NCI-H2171 treated with DMSO at 0.1 percent for 48 hours (cell line): ENCODE results near the gene HERC3.
A peak's percentile ranks its signal among the peaks of the same experiment; 100 is the strongest.

Experiments
- DNase-seq: peaks from one replicate; lab custom pipeline; 2025; lab: John Stamatoyannopoulos, UW

HERC3 gene

DNA sequence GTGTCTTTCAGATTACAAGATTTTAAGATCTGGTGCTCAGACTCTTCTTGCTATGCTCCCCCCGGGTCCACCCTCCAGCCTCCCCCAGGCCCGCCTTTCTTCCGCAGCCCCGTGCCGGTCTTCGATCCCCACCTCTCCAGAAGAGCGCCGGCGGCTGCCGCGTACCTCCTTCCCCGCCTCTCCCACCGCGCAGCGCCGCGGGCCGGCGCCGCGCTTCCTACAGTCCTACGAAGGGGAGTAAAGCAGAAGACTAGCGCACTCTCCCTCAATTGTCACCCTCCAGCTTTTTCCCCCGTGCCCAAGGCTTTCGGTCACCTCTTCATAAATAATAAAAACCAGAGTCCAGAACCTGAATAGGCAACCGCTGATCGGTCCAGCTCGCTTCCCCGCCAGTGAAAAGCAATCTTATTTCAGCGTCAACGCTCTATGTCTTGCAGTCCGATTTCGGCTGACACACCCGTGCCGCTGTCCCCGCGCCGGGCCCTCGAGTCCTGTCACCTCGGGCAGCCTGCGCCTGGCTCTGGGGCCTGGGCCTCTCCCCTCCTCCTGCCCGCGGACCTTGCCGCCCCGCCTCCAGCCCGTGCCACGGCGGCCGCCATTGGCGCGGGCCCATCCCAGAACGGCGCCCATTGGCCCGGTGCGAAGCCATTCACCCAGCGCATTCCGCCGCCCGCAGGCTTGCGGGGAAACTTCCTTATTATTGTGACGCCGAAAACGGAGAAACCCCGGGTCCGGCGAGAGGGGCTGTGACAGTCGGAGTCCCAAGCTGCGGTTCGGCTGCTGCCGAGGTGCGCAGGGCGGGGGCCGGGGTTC is at the start of gene HERC3:
TSS of gene HERC3 (plus strand) at position 694 of the 813 bp plus-strand sequence. CDS start 13,344 bp downstream, outside the sequence.
- peak; percentile 48 for DNase-seq

DNA sequence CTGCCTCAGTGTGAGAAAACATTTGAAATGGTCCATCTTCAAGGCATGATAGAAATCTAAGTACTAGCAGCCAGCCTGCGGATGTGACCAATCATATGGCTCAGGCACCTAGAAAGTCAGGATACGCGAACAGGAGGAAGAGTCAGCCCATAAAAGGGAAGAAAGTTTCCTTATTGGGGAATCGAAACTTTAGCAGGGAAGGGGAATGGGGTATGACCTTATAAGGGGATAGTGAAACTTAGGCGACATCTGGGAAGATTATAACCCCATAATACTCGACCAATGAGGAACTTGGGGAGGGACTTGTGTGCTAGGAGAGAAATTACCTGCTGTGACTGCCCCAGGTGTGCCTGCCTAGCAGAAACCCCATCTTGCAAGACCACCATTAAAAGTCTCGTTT is 42.5 kb upstream of the HERC3 start:
- no peak for DNase-seq

DNA sequence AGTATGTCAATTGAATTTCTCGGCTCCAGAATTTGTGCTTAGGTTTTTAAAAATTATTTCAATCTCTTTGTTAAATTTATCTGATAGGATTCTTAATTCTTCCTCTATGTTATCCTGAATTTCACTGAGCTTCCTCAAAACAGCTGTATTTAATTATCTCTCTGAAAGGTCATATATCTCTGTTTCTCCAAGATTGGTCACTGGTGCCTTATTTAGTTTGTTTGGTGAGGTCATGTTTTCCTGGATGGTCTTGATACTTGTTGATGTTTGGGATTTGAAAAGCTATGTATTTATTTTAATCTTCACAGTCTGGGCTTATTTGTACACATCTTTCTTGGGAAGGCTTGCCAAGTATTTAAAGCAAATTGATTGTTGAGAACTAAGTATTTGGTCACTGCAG is 24.7 kb upstream of the HERC3 start:
- DNase-seq = no peak

DNA sequence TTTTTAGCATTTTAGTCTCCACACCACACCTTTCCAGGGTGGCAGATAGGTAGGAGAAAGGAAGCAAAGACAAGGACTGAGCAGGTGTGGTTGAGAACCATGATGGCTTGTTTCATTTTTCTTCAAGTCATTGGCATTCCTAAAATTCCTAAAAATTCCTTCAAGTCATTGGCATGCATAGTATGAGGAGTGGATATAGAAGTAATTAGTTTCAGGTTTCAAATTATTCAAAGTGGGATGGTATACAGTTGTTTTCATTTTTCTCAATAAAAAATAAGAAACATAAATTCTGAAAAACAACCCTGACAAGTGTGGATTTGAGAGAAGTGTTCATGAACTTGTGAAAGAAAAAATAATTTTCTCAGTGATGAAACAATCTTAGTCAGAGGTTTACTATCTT is 22.3 kb upstream of the HERC3 start:
- no peak for DNase-seq

DNA sequence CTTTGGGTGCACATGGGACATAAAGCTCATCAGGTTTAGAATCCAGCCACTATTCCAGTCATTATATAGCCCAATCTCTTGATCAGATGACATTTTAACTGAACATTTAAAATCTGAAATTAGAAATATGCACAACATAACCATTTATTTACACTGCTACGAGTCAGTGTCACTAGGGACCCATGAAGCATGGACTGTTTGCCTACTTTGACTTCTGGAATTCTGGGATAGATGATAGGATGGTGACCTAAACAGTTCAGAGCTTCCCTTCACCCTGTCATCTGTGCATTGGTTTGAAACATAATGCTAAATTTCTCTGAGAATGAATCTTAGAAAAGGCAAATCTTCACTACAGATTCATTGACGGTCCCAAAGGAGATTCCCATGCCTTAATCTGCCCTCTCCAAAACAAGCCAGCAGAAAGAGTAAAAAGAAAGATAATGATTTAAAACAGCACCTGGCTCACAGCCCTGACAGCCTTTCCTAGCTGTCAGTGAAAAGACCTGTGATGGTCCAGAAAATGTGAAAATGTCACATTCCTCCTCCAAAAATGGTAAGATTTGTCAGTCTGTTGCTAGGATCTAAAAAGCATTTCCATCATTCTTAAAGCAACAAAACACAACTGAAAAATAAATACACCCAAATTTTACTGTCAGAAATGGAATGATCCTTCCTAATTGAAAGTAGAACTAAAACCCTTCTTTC is 18.9 kb upstream of the HERC3 start:
- no peak for DNase-seq

DNA sequence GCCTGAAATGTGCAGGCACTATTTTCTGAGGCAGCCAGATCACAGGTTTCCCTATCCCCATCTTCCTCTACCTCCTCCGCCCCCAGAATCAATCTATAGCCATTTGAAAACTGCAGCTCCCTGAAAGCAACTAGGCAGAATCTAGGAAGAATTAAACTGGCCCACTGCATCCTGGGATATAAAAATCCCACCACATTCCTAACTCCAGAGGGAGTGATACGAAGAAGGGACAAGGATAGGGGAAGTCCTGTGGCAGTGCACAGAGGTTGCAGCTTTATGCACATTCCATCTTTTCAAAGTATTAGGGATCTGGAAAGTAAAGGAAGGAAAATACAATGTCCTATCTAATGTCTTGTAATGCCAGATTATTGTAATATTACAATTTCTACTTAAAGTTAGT is 18.3 kb upstream of the HERC3 start:
- no peak for DNase-seq

DNA sequence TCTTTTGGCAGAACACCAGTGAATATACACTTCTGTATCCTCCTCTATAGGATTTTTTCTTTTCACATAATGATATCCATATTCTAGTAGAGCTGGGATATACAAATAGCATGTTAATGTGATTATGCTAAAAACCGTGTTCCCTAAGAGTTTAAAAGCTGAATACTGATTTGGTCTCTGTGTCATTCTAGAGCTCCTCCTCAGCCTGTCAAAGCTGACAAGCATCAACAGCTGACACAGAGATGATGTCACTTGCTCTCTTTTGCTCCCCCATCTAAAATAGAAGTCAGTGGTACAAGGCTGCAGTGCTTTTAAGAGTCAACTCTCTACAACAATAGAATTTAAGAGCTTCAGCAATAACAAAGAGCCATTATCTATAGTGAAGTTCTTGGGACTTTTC is 17.1 kb upstream of the HERC3 start:
- DNase-seq = no peak

DNA sequence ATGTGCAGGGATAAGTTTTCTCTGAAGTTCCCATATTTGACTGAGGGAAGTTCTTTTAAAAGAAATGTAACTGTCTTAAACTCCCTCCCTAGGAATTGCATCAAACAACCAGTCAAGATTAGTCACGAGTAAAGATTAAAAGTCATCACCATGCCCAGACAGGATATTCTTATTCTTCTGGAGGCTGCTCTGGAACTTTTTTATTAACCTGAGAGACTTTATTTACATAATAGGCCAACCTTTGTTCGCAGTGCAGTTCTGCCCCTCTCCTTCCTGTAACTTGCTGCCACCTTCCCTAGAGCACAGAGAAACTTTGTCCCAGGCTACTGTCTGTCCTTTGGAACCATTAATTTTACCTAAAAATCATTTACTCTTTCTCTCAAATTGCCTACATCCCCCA is 9.8 kb upstream of the HERC3 start:
- DNase-seq = no peak

DNA sequence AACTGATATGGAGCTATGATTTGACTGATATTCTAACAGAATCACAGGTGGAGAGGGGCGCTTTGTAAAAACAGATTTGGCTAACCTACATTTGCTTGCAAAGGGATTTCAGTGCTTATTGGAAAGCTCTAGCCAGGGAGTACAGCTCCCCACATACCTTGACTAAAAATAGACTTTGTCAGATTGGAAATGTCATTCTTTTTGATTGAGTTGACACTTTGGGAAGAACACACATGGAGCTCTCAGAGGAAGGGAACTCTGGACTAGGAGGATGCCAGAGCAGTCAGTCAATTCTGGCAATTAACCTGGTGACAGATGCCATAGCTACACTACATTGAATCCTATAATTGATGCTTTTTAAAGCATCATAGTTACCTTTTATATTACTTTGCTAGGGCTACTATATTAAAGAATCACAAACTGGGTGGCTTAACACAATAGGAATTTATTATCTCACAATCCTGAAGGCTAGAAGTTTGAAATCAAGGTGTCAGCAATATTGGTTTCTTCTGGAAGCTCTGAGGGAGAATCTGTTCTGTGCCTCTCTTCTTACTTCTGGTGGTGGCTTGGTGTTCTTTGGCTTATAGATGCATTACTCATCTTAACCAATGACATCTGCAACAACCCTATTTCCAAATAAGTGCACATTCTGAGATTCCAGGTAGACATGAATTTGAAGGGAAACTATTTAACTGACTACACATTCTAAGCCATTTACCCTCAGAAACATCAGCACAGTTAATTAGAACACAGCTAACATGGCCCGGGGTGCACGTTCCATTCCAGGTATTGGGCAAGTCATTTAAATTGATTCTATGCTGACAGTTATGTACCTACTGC is 8.4 kb upstream of the HERC3 start:
- DNase-seq = peak; percentile 43

DNA sequence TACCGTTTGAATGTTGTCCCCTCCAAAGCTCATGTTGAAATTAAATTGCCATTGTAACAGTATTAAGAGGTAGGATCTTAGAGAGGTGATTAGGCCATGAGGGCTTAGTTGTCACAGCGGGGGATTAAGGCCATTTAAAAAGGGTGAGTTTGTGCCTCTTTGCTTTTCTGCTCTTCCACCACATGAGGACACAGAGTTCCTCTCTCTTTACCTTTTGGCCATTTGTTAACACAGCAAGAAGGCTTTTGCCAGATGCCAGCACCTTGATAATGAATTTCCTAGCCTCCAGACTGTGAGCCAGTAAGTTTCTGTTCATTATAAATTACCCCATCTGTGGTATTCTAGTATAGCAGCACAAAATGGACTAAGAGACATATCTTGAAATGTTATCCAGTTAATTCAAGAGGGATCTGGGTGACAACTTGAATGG is 7.8 kb upstream of the HERC3 start:
- no peak for DNase-seq

DNA sequence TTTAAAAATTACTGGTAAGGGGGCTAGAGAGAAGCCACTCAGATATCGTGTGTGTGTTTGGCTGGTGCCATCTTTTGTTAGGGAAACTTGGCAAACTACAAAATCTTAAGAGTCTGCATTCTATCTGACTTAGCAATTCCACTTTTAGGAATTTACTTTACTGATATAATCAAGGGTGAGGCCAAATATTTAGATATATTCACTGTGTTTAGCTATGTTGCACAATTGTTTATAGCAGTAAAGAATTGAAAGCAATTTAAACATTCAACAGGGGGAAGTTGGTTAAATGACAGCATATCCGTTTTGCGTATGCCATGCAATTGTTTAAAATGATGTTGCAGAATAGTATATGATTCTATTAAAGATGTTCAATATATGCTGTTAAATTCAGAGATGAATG is 6.4 kb upstream of the HERC3 start:
- no peak for DNase-seq

DNA sequence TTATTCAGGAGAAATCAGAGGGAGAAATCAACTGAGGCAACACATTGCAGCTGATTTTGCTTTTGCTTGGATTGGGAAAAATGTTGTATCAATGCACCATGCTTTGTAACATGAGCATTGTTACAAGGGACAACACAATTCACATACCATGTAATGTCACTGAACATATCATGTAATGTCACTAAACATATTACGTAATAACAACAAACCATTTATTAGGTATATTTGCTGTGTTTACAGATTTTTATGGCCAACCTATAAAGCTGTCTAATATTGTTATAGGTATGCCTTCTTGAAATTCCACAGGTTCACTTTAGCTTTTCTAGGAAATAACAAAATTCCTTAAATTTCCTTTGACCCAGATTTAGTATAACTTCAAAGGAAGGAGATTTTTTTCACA is 5.0 kb upstream of the HERC3 start:
- DNase-seq = no peak

DNA sequence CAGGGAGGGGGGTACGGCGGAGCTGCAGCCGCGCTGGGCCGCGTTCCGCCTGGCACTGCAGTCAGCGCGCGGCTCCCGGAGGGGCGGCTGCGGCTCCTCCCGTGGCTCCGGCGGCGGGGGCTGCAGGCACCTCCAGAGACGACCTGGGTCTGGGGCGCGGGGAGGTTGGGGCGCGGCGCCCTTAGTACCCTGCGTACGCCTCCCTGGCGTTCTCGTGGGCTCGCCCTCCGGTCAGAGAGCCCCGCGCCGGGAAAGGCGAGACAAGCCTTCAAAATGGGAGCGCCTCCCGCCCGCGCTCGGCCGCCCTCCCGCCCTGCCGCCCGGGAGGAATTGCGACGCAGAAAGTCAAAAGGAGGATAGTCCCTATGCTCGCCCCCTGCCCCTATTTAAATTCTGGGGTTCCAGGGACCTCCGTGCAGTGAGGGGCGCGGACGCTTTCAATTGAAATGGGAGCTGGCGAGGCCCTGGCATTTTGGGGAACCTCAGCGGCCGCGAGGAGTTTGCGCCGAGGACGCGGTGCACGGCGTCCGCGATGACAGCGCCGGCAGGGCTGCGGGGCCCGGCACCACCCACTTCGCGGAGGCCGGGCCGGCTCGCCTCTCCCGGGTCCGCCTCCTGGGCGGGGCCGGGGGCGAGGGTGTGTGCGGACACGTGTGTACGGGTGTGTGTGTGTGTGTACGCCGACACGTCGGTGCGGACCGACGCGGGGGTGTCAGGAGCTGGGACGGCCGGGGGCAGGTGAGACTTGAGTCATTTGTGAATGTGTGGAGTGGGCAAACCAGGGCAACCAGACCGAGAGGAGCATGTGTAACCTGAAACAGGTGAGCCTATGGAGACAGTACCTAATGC is 544 bp downstream of the HERC3 start:
- peak; percentile 50 for DNase-seq

DNA sequence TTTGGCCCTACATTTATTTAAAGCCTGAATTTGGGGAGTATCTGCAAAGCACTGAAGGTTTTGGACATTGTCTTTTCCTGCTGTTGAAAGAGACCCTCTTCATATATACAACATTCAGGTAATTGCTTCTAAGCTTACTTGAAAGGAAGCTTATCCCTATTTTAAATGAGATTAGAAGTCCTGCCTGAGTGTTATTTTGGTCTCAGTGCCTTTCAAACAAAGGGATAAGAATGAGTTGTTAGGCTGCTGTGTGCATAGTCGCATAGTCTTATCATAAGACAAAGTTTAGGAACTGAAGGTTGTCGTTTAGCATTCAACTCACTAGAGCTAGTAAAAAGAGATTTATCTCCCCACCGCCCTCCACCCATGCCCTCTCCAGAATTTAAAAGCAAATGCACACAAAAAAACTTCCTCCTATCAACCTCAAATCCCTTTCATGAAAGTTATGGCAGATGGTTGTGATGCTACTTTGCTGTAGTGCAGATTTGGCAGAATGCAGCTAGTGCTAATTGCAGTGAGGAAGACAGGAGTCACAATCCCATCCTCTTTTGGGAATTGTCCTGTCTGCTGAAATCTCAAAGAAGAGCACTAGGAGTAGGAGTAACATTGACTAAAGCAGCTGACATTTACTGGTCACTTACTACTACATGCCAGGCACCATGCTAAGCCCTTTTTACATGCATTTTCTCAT is 5.8 kb downstream of the HERC3 start:
- no peak for DNase-seq

DNA sequence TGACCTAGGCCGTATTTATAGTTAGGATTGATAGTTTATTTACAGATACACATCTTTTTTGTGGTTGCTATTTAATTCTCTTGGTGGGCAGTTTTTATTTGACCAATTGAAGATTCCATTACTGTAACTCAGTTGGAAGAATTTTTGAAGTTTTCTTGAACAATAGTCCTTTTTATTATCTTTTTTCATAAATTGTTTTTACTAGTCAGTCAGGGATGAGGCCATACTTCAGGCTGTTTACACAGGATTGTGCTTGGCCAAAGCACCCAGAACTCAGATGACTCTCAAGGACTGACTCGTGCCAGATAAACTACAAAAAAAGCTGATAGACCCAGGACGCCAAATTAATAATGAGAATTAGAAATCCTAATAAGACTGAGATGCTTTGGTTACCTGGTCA is 7.0 kb downstream of the HERC3 start:
- DNase-seq = no peak

DNA sequence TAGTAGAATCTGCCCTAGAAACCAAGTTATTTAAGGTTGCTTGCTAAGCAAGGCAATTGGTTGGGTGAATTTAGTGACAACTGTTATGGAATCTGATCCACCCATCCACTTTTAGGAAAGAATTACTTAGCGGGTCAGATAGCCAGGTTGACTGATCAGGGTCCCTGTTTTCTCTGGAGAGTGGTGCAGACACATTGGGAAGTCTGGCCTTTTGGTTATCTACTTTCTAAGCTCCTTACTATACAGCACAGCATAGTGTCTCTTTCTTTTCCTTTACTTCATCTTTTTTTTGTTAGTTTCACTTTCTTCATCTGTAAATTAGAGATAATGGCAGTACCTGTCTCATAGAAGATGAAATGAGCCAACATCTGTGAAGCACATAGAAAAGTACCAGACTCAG is 7.4 kb downstream of the HERC3 start:
- DNase-seq = no peak

DNA sequence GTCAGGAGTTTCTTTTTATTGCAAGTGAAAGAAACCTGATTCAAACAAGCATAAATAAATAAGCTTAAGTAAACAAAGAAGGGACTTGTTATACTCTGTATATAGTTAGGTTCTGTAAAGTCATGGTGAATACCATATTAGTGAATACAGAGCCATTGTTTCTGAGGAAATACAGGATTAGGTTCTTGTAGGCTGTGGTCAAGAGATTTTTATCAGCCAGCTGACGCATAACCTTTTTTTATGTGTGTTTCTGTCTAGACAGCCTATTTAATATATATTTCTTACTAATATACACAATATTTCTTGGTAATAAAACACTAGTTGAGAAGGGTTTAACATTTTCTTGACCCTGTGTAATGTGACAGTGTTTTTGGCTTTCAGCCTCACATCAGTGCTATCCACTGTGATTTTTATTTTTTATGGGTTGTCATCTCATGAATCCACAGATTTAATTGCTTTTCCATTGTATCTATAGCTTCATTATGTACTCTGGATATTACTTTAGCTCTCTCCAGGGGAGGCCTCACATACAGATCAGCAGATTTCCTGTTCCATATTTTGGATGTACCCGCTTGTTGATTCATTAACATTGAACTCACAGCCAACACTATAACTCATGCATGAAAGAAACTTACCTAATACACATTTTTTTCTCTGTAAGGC is 8.0 kb downstream of the HERC3 start:
- DNase-seq = no peak

DNA sequence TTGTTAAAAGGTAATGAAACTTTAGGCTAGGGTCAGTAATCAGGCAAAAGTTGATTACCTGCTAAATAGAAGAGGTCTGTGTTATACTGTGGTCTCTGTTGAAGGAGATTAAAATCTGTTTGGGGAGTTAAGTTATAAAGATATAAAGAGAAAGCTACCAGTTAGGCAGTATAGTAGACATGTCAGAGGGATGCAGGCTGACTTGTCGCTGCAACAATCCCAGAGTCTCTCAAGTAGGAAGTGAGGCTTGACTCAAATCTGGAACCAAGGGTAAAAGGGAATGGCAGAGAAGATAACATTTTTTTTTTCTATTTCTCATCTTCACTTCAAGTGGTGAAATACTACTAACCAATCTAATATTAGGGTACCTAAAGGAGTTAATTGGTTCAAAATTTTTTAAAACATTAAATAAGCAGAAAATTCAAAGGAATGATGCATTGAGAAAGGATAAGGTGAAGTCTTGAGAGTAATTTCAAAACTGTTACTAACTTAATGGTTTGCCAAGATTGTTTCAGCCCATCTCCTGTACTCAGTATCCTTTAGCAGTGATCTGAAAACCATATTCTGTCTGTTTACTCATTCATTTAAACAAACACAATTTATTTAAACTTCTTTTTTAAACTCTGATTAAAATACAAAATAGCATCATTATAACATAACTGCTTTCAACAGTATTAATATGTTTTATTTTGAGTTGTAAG is 12.8 kb downstream of the HERC3 start:
- no peak for DNase-seq

DNA sequence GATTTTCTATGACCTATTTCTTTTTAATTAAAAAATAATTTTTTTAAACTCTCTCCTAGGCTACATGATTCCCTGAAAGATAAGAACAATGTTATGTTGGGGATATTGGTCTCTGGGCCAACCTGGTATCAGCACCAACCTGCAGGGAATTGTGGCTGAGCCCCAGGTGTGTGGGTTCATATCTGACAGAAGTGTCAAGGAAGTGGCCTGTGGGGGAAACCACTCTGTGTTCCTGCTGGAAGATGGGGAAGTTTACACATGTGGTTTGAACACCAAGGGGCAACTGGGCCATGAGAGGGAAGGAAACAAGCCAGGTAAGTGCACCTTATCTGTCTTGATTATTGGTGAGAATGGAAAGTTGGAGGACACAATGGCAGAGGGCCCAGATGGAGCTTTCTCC is 13.5 kb downstream of the HERC3 start:
- DNase-seq = no peak

DNA sequence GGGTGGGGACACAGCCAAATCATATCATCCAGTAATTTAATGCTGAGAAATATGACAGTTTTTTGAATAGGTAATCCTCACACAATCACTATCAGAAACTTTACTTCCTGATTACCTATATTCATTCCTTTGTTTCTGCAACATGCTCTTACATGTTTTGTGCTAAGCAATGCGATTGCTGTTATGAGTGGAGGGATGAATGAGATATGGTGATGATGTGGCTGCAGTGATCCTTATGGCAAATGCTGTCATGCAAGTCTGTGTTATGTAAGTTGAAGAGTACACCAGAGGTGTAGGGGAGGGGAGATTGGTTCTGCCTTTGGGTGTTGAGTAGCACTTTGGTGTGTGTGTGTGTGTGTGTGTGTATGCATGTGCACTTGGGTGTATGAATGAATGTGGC is 14.6 kb downstream of the HERC3 start:
- no peak for DNase-seq
